Right lobe of liver (tissue), 6 donors: Measurements from ENCODE around the gene SPTBN5. TPM values are rescaled to one million over a fixed set of nuclear protein-coding genes. Genes with fewer than 3 reads are reported as not detected.
"Not testable (repeated sequence)": the region's sequence is repeated elsewhere in the genome, so short reads cannot be mapped to it uniquely, and the experiment has no call there.

ENCODE experiments used
- ATAC-seq, 4 donors: fragments of 200-7000 bp; cut with Tn5 transposase; one replicate each; pipeline ENCODE4 v1.9.1; 2020; ENCODE audit warnings: mild to moderate bottlenecking in 4 of 4, moderate library complexity in 4 of 4
- DNase-seq, 3 donors: peaks; one replicate each; pipeline ENCODE4 v3.0.0-alpha.2; 2020
- H3K27ac ChIP-seq, 3 donors: fragments of 200-600 bp; one replicate each; pipeline ENCODE4 v1.8.0; 2022
- H3K27me3 ChIP-seq, 2 donors: fragments of 200-600 bp; one replicate each; pipeline ENCODE4 v1.8.0; 2022
- H3K36me3 ChIP-seq, 4 donors: fragments of 200-600 bp; sonication (generic) in 1 of 4; one replicate each; pipeline versions ENCODE4 v1.5.1 to v1.8.0; 2017 to 2022; ENCODE audit warnings: control low read depth in 1 of 4
- H3K4me1 ChIP-seq, 4 donors: fragments of 200-600 bp; sonication (generic) in 1 of 4; one replicate each; pipeline versions ENCODE4 v1.5.1 to v1.8.0; 2017 to 2022; ENCODE audit warnings: control low read depth in 1 of 4
- H3K4me3 ChIP-seq, 3 donors: fragments of 200-600 bp; one replicate each; pipeline ENCODE4 v1.8.0; 2022
- H3K9me3 ChIP-seq, 4 donors: fragments of 200-600 bp; sonication (generic) in 1 of 4; one replicate each; pipeline versions ENCODE4 v1.5.1 to v1.8.0; 2017 to 2022; ENCODE audit warnings: control low read depth in 1 of 4
- POLR2A ChIP-seq: fragments of 450-650 bp; IDR thresholded peaks from one replicate; pipeline ENCODE4 v1.6.1; 2017; ENCODE audit warnings: antibody characterized with exemption, mild to moderate bottlenecking
- WGBS: methylation state at CpG from one replicate; pipeline ENCODE4 v1.1.6; 2018; ENCODE audit warnings: low coverage, low lambda C conversion rate; ENCODE audit not compliant: insufficient coverage; ENCODE audit errors: missing lambda C conversion rate; 5-methylcytosine and 5-hydroxymethylcytosine counted together
- intact Hi-C, 2 donors: fragments of 100-400 bp; cut with DNase I; formaldehyde crosslinking; loops; one replicate each; pipeline versions ENCODE4 v1.11.2 to v1.14.1; 2022
- total RNA-seq, 6 experiments: library from RNA; depleted of rRNA in 2 of 6; stranded (reverse); fragments of >200 nt in 2 of 6; fragmentation: NEBNext Ultra II Directional in 3 of 6; extraction: Animal tissue kit (Norgen Biotek cat#: 25700) in 3 of 6; gene quantifications; one replicate each; pipeline versions ENCODE4 v1.1.0 to v1.2.4, GENCODE V29; 2016 to 2023
- TF ChIP-seq, protein P1 (sequence below), 4 donors: fragments of 200-600 bp in 3 of 4; fragments of 450-650 bp in 1 of 4; IDR thresholded peaks; one replicate each; pipeline versions ENCODE4 v1.5.1 to v1.8.0; 2016 to 2022; ENCODE audit warnings: antibody characterized with exemption in 4 of 4, mild to moderate bottlenecking in 2 of 4
- donor health status: DM: no; HTN: yes; CAD: no.
- donor health status: DM: no; HTN: no; CAD: no.
- donor health status: DM: no; HTN: no; CAD: no.
- donor health status: DM: no; HTN: yes; CAD: no.
- donor health status: DM: no; HTN: yes; CAD: no.

The SPTBN5 gene
- total RNA-seq, 6 experiments from 2014 or later = 0.06 to 3.2 (median 0.81) TPM

GRCh38 chr15:41834096-41834495 is 59.8 kb downstream of the SPTBN5 start:
- no peaks in the 10 kb centered on the region for H3K9me3 ChIP-seq
- no peaks in the 10 kb centered on the region for H3K36me3 ChIP-seq
- intact Hi-C loops = no loop called here
- WGBS = no CpG with 5 or more reads among the region's 3 CpGs
- TF ChIP-seq, protein P1, sequence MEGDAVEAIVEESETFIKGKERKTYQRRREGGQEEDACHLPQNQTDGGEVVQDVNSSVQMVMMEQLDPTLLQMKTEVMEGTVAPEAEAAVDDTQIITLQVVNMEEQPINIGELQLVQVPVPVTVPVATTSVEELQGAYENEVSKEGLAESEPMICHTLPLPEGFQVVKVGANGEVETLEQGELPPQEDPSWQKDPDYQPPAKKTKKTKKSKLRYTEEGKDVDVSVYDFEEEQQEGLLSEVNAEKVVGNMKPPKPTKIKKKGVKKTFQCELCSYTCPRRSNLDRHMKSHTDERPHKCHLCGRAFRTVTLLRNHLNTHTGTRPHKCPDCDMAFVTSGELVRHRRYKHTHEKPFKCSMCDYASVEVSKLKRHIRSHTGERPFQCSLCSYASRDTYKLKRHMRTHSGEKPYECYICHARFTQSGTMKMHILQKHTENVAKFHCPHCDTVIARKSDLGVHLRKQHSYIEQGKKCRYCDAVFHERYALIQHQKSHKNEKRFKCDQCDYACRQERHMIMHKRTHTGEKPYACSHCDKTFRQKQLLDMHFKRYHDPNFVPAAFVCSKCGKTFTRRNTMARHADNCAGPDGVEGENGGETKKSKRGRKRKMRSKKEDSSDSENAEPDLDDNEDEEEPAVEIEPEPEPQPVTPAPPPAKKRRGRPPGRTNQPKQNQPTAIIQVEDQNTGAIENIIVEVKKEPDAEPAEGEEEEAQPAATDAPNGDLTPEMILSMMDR (IDR thresholded peaks at IDR 0.05) = no peak
- TF ChIP-seq POLR2A = no peak
- peaks cover 0 to 4% (median 2%) of the 10 kb centered on the region in 4 donors for H3K4me1 ChIP-seq
- no peak overlapping the region for H3K4me3 ChIP-seq
- no peak for DNase-seq
- H3K27ac ChIP-seq = no peak overlapping the region
- no peak for ATAC-seq
- no peaks in the 10 kb centered on the region for H3K27me3 ChIP-seq

DNA sequence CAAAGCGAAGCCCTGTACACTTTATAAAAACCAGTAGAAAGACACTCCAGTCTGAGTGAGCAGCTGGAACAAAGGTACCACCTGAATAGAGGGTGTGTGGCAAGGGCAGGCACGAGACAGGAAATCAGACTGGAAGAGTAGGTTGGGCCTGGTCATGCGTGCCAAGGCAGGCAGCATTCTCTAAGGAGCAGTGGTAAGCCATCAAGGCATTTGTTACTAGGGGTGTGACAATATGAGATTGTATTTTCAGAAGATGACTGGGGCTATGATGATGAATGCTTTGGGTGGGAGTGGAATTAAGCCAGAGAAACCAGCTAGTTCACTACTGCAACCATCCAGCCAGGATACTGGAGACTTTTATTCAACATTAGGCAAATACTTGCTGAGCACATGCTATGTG is 61.0 kb downstream of the SPTBN5 start:
- DNase-seq = no peak
- no peaks in the 10 kb centered on the region for H3K9me3 ChIP-seq
- no peak for ATAC-seq
- 83% methylated on average over 3 of the region's 3 CpGs for WGBS
- no peaks in the 10 kb centered on the region for H3K36me3 ChIP-seq
- intact Hi-C loops = no loop called here
- no peak overlapping the region for H3K27ac ChIP-seq
- TF ChIP-seq POLR2A = no peak
- TF ChIP-seq, protein P1 (IDR thresholded peaks at IDR 0.05) = no peak
- peaks cover 0 to 9% (median 4%) of the 10 kb centered on the region in 4 donors for H3K4me1 ChIP-seq
- no peaks in the 10 kb centered on the region for H3K27me3 ChIP-seq
- H3K4me3 ChIP-seq = no peak overlapping the region

DNA sequence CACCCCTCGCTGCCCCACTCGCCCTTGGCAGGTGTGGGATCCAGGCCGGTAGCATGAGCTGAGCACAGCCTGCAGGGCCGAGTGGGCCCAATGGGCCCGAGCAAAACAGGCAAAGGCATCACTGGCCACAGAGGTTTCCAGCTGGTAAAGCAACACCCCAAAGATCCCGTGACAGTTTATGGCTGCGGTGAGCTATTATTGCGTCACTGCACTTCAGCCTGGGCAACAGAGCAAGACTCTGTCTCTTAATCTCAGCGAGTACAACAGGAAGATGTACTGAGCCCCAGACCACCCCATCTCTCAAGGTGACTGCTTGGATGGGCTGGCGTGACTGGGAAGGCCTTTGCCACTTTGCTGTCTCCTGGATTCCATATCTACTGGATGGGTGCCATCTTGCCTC is 61.6 kb downstream of the SPTBN5 start:
- Histone ChIP-seq H3K27me3 (no peaks in the 10 kb centered on the region), H3K4me3 (no peak overlapping the region), H3K27ac (no peak overlapping the region), H3K36me3 (no peaks in the 10 kb centered on the region), H3K9me3 (no peaks in the 10 kb centered on the region), H3K4me1 (peaks cover 0 to 13% (median 6%) of the 10 kb centered on the region in 4 donors)
- DNase-seq (no peak), ATAC-seq (no peak)
- intact Hi-C loops = no loop called here
- TF ChIP-seq, protein P1 (IDR thresholded peaks at IDR 0.05) = no peak
- no peak for TF ChIP-seq POLR2A
- WGBS = no CpG with 5 or more reads among the region's 10 CpGs

GRCh38 chr15:41831291-41831690 is 62.6 kb downstream of the SPTBN5 start:
- H3K27ac ChIP-seq, H3K27me3 ChIP-seq, intact Hi-C loops, H3K4me3 ChIP-seq, DNase-seq, H3K9me3 ChIP-seq, H3K36me3 ChIP-seq, ATAC-seq: not testable (repeated sequence)
- H3K4me1 ChIP-seq = peaks cover 0 to 14% (median 6%) of the 10 kb centered on the region in 4 donors
- 63% methylated on average over 4 of the region's 4 CpGs for WGBS

- H3K27ac ChIP-seq = no peak overlapping the region
- H3K4me1 ChIP-seq = peaks cover 0 to 14% (median 6%) of the 10 kb centered on the region in 4 donors
- DNase-seq = peak in 1 of 3 donors; percentile 54
- intact Hi-C loops = loop anchor here in 1 of 2 donors (10.0 kb wide), 1 partner anchor 75 kb away; no protein-coding TSS in a partner anchor
- ATAC-seq = no peak
- TF ChIP-seq, protein P1 (IDR thresholded peaks at IDR 0.05) = no peak
- TF ChIP-seq POLR2A = no peak
- no peaks in the 10 kb centered on the region for H3K9me3 ChIP-seq
- no CpG with 5 or more reads among the region's 13 CpGs for WGBS
- H3K4me3 ChIP-seq = no peak overlapping the region
- H3K36me3 ChIP-seq = no peaks in the 10 kb centered on the region
- no peaks in the 10 kb centered on the region for H3K27me3 ChIP-seq
These were observed 63.8 kb downstream of the SPTBN5 start for GRCh38 chr15:41829959-41830646.
